ENCODE measurements around the gene CLSTN2. TPM values are rescaled to one million over a fixed set of nuclear protein-coding genes. Genes with fewer than 3 reads are reported as not detected.

Gene CLSTN2
- total RNA-seq, 1 experiment from 2014 or later: 0.68 TPM

GRCh38 chr3:140076552-140076951, 141.6 kb downstream of the CLSTN2 start:
- peaks cover 1% of the 10 kb centered on the region; the same call in 1 of the 2 replicates for H3K27me3 Mint-ChIP-seq (ENCODE audit: low read depth)
- H3T11ph ChIP-seq (ENCODE audit: low read length): no peak overlapping the region
- no peaks in the 10 kb centered on the region for H3K4me1 ChIP-seq (ENCODE audit: insufficient read depth, low read length)
- no peak overlapping the region for H2BK12ac ChIP-seq (ENCODE audit: insufficient read length, low read depth, low read length)
- H3K27ac Mint-ChIP-seq: no peak overlapping the region
- H3K4ac ChIP-seq (ENCODE audit: low read depth, low read length): no peak overlapping the region
- H3K23me2 ChIP-seq (ENCODE audit: insufficient read length, low read depth, low read length, poor library complexity, severe bottlenecking): no peaks in the 10 kb centered on the region
- no peak for TF ChIP-seq CTCF (conservative IDR thresholded peaks at IDR 0.05)
- H2BK120ac ChIP-seq (ENCODE audit: low read depth, low read length, poor library complexity, severe bottlenecking): no peak overlapping the region
- H2AFZ ChIP-seq (ENCODE audit: low read length): no peak overlapping the region
- H3K4me3 Mint-ChIP-seq: no peak overlapping the region
- H2BK15ac ChIP-seq (ENCODE audit: low read depth, low read length): no peak overlapping the region
- no peak overlapping the region for H2AK5ac ChIP-seq (ENCODE audit: insufficient read length, low read length)
- WGBS (ENCODE audit: extremely low coverage, insufficient read length, low lambda C conversion rate): no CpG with 5 or more reads among the region's 3 CpGs
- no peak overlapping the region for H2BK20ac ChIP-seq (ENCODE audit: low read depth, low read length, poor library complexity, severe bottlenecking)
- no peak overlapping the region for H3K14ac ChIP-seq (ENCODE audit: insufficient read depth, low read length)
- H3K4me1 Mint-ChIP-seq: peaks cover 7% of the 10 kb centered on the region in 2 experiments
- H3K9me3 Mint-ChIP-seq: no peaks in the 10 kb centered on the region
- no peaks in the 10 kb centered on the region for H3K36me3 Mint-ChIP-seq (ENCODE audit: insufficient read depth in 1 of 3, low read depth in 3 of 3)
- no peaks in the 10 kb centered on the region for H4K20me1 ChIP-seq (ENCODE audit: control insufficient read depth, insufficient read depth, insufficient read length)
- no peak overlapping the region for H3K56ac ChIP-seq (ENCODE audit: insufficient read length, low read depth, low read length)
- no peak for DNase-seq
- no peak overlapping the region for H3K23ac ChIP-seq (ENCODE audit: insufficient read length, low read depth, low read length)
- H3K18ac ChIP-seq (ENCODE audit: insufficient read length, low read depth, low read length): no peak overlapping the region
- H3K9ac ChIP-seq (ENCODE audit: extremely low read depth, insufficient read length, low read length): no peak overlapping the region
- H3K9me3 ChIP-seq (ENCODE audit: control insufficient read depth, low read depth, low read length): no peaks in the 10 kb centered on the region
- no peak overlapping the region for H3K4me2 ChIP-seq (ENCODE audit: insufficient read depth, insufficient read length, low read length)
- no peak overlapping the region for H4K5ac ChIP-seq (ENCODE audit: insufficient read length, low read depth, low read length)
- H3K79me2 ChIP-seq (ENCODE audit: insufficient read depth, low read length): no peaks in the 10 kb centered on the region
- H4K8ac ChIP-seq (replicated peaks; ENCODE audit: insufficient read length, low read depth, low read length): no peak overlapping the region
- no peaks in the 10 kb centered on the region for H3K27me3 ChIP-seq (ENCODE audit: insufficient read depth, low read length)
- H2BK5ac ChIP-seq (ENCODE audit: insufficient read length, low read length): no peak overlapping the region
- H4K91ac ChIP-seq (ENCODE audit: insufficient read length, low read depth, low read length): no peak overlapping the region
- no peak overlapping the region for H3K27ac ChIP-seq (ENCODE audit: insufficient read length, low read depth, low read length)
- no peaks in the 10 kb centered on the region for H3K79me1 ChIP-seq (ENCODE audit: insufficient read depth, low read depth, low read length, poor library complexity, severe bottlenecking)

Measured in H9 (cell line).